Measurements from ENCODE around the gene SDC4.

SDC4 gene

GRCh38 chr20:45343532-45344167, 4.6 kb downstream of the SDC4 start:
- TF ChIP-seq CTCF (IDR thresholded peaks at IDR 0.05; ENCODE audit: extremely low read depth, insufficient read depth, missing control alignments): no peak
- DNase-seq (ENCODE audit: low spot score): no peak
- in situ Hi-C loops (cut with MboI; ENCODE audit: low pct_unique_long_range_greater_than_20kb, low sequenced_read_pairs, unreplicated experiment): no loop called here

GRCh38 chr20:45342855-45343531, 5.2 kb downstream of the SDC4 start:
- DNase-seq (ENCODE audit: low spot score): no peak
- TF ChIP-seq CTCF (IDR thresholded peaks at IDR 0.05; ENCODE audit: extremely low read depth, insufficient read depth, missing control alignments): no peak
- in situ Hi-C loops (cut with MboI; ENCODE audit: low pct_unique_long_range_greater_than_20kb, low sequenced_read_pairs, unreplicated experiment): no loop called here

- TF ChIP-seq CTCF (IDR thresholded peaks at IDR 0.05; ENCODE audit: extremely low read depth, insufficient read depth, missing control alignments): no peak
- DNase-seq (ENCODE audit: low spot score): no peak
- in situ Hi-C loops (cut with MboI; ENCODE audit: low pct_unique_long_range_greater_than_20kb, low sequenced_read_pairs, unreplicated experiment): no loop called here
Observed at GRCh38 chr20:45341939-45342854, 6.0 kb downstream of the SDC4 start.

GRCh38 chr20:45341579-45341938, 6.7 kb downstream of the SDC4 start:
- TF ChIP-seq CTCF (IDR thresholded peaks at IDR 0.05; ENCODE audit: extremely low read depth, insufficient read depth, missing control alignments): no peak
- in situ Hi-C loops (cut with MboI; ENCODE audit: low pct_unique_long_range_greater_than_20kb, low sequenced_read_pairs, unreplicated experiment): no loop called here
- no peak for DNase-seq (ENCODE audit: low spot score)

- in situ Hi-C loops (cut with MboI; ENCODE audit: low pct_unique_long_range_greater_than_20kb, low sequenced_read_pairs, unreplicated experiment): no loop called here
- TF ChIP-seq CTCF (IDR thresholded peaks at IDR 0.05; ENCODE audit: extremely low read depth, insufficient read depth, missing control alignments): no peak
Observed at GRCh38 chr20:45340951-45341350, 7.3 kb downstream of the SDC4 start.

GRCh38 chr20:45340236-45340847, 7.9 kb downstream of the SDC4 start:
- no peak for DNase-seq (ENCODE audit: low spot score)
- no peak for TF ChIP-seq CTCF (IDR thresholded peaks at IDR 0.05; ENCODE audit: extremely low read depth, insufficient read depth, missing control alignments)

More at GRCh38 chr20:45340951-45341350, 7.3 kb downstream of the SDC4 start:
- DNase-seq (ENCODE audit: low spot score): no peak

More at GRCh38 chr20:45340236-45340847, 7.9 kb downstream of the SDC4 start:
- in situ Hi-C loops (cut with MboI; ENCODE audit: low pct_unique_long_range_greater_than_20kb, low sequenced_read_pairs, unreplicated experiment): no loop called here
